ENCODE measurements around the gene FIG4. TPM values are rescaled to one million over a fixed set of nuclear protein-coding genes. Genes with fewer than 3 reads are reported as not detected.

Gene FIG4
- total and polyA plus RNA-seq, 8 donors, result 5.8 to 29.0 (median 7.8) TPM

GRCh38 chr6:109874621-109875020, 183.5 kb downstream of the FIG4 start:
- Histone ChIP-seq H3K9me3 (no peaks in the 10 kb centered on the region), H3K36me3 (no peaks in the 10 kb centered on the region), H3K27ac (no peak overlapping the region), H3K27me3 (no peaks in the 10 kb centered on the region), H3K4me3 (no peak overlapping the region), H3K4me1 (no peaks in the 10 kb centered on the region)
- TF ChIP-seq POLR2AphosphoS5 (IDR thresholded peaks at IDR 0.05) (no peak), CTCF (IDR thresholded peaks at IDR 0.05) (no peak), POLR2A (IDR thresholded peaks at IDR 0.05) (no peak), EP300 (IDR thresholded peaks at IDR 0.05) (no peak)
- WGBS, 5 donors, result 82 to 96% (median 92%) methylated on average over 4 of the region's 4 CpGs
- no peak for DNase-seq
- intact Hi-C loops (cut with DNase I; ENCODE audit: low total_unique reads), result no loop called here

Other genes starting within 250 kb of the FIG4 start
- gene MICAL1, start 235.5 kb upstream of the FIG4 start, total RNA-seq, result 100 to 1,000 TPM in 3 of 5 donors, 10 to 100 TPM in 2; 13.8 to 205 (median 101) TPM
- 10 to 100 TPM; 15.8 to 18.5 (median 15.8) TPM for gene MICAL1, start 235.5 kb upstream of the FIG4 start, polyA plus RNA-seq
- 1 to 10 TPM; 1.4 to 9.3 (median 6.8) TPM for gene ZBTB24, start 208.1 kb upstream of the FIG4 start, total RNA-seq
- gene ZBTB24, start 208.1 kb upstream of the FIG4 start, polyA plus RNA-seq, result 1 to 10 TPM; 2.3 to 3.2 (median 2.6) TPM
- gene AK9, start 94 bp upstream of the FIG4 start, total RNA-seq, result 10 to 100 TPM in 3 of 5 donors, 1 to 10 TPM in 2; 6.7 to 20.3 (median 15.9) TPM
- gene AK9, start 94 bp upstream of the FIG4 start, polyA plus RNA-seq, result 10 to 100 TPM in 1 of 3 donors, 1 to 10 TPM in 2; 3.8 to 11.2 (median 4.3) TPM

Measured in stomach (tissue), 9 donors.